ENCODE data around the gene FTHL17.

FTHL17 gene

DNA sequence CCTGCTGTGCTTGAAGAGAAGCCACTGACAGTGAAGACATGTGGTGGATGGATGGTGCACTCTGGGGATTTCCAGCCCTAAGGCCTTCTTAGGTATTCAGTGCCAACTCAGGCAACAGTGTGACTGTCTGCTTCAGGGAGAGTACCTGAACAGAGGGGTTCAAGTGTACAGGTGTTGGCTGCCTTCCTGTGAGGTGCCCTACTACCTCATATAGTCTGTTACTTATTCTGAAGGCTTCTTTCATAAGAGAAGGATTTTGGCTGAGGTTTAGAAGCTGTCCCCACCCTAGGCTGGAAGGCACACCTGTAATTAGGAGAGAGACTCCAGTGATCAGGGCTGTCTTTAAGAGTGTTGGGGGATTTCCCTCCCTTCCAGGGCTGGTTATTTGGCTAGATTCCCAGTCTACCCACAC is 1.8 kb downstream of the FTHL17 start:
- TF ChIP-seq SUZ12 (IDR thresholded peaks at IDR 0.05; ENCODE audit: extremely low read depth, insufficient read depth, insufficient read length) (no peak), YY1 (IDR thresholded peaks at IDR 0.05; ENCODE audit: insufficient read depth, insufficient read length) (no peak), ZNF274 (IDR thresholded peaks at IDR 0.05; ENCODE audit: low read depth, low read length) (no peak)
- no peak for DNase-seq (ENCODE audit: low read depth, low spot score)
- Histone ChIP-seq H3K4me3 (ENCODE audit: insufficient read length, low read depth) (no peak overlapping the region), H3K36me3 (ENCODE audit: insufficient read depth, insufficient read length, low read length) (no peaks in the 10 kb centered on the region), H3K9ac (ENCODE audit: insufficient read length, low read depth) (no peak overlapping the region), H3K4me1 (ENCODE audit: insufficient read depth, insufficient read length) (no peaks in the 10 kb centered on the region), H3K9me3 (ENCODE audit: insufficient read depth, low read length) (no peaks in the 10 kb centered on the region; the same call in 1 of the 2 replicates), H3K27me3 (ENCODE audit: insufficient read depth, insufficient read length) (no peaks in the 10 kb centered on the region)

DNA sequence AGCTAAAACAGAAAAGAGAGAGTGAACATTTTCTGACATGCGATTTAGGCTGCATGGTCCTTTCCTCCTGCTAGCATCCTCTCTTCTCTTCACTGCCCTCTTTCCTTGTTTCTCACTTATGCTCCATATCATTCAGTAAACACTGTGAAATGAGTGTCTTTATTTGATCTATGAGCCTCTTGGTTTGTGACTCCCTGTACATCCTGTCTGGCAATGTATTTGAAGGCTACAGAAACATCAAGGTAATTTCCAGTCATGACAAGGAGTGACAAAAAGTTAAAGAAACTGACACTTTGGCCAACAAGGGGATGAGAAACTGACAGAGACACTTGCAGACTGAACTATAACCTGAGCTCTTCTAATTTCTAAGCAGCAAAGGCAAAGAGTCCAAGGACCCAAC is 8.7 kb downstream of the FTHL17 start:
- H3K9ac ChIP-seq (ENCODE audit: insufficient read length, low read depth): no peak overlapping the region
- TF ChIP-seq ZNF274 (IDR thresholded peaks at IDR 0.05; ENCODE audit: low read depth, low read length) (no peak), YY1 (IDR thresholded peaks at IDR 0.05; ENCODE audit: insufficient read depth, insufficient read length) (no peak)
- H3K36me3 ChIP-seq (ENCODE audit: insufficient read depth, insufficient read length, low read length): no peaks in the 10 kb centered on the region
- H3K4me3 ChIP-seq (ENCODE audit: insufficient read length, low read depth): no peak overlapping the region
- H3K9me3 ChIP-seq (ENCODE audit: insufficient read depth, low read length): no peaks in the 10 kb centered on the region; the same call in 1 of the 2 replicates
- DNase-seq (ENCODE audit: low read depth, low spot score): no peak
- no peaks in the 10 kb centered on the region for H3K4me1 ChIP-seq (ENCODE audit: insufficient read depth, insufficient read length)
- no peaks in the 10 kb centered on the region for H3K27me3 ChIP-seq (ENCODE audit: insufficient read depth, insufficient read length)

DNA sequence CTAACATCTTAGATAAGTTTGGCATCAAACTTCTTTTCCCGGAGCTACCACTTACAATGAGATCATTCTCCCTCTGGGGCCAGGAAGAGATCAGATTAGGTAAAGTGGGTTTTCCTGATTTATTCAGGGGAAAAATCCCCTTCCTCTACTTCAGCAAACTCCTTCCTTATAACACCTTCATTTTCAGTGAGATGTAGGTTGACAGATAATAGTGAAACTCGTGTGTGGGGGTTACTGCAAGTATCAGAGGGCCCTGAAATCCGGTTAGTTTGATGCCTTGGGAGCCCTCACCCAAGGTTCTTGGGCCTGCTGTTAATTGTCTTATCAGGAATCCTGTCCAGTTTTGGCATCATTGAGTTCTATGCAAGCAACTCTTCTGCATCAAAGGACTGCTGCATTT is 10.8 kb downstream of the FTHL17 start:
- Histone ChIP-seq H3K4me3 (ENCODE audit: insufficient read length, low read depth) (no peak overlapping the region), H3K36me3 (ENCODE audit: insufficient read depth, insufficient read length, low read length) (no peaks in the 10 kb centered on the region), H3K4me1 (ENCODE audit: insufficient read depth, insufficient read length) (no peaks in the 10 kb centered on the region), H3K9ac (ENCODE audit: insufficient read length, low read depth) (no peak overlapping the region), H3K9me3 (ENCODE audit: insufficient read depth, low read length) (no peaks in the 10 kb centered on the region), H3K27me3 (ENCODE audit: insufficient read depth, insufficient read length) (no peaks in the 10 kb centered on the region)
- TF ChIP-seq ZNF274 (IDR thresholded peaks at IDR 0.05; ENCODE audit: low read depth, low read length) (no peak), SUZ12 (IDR thresholded peaks at IDR 0.05; ENCODE audit: extremely low read depth, insufficient read depth, insufficient read length) (no peak), YY1 (IDR thresholded peaks at IDR 0.05; ENCODE audit: insufficient read depth, insufficient read length) (no peak)
- no peak for DNase-seq (ENCODE audit: low read depth, low spot score)

DNA sequence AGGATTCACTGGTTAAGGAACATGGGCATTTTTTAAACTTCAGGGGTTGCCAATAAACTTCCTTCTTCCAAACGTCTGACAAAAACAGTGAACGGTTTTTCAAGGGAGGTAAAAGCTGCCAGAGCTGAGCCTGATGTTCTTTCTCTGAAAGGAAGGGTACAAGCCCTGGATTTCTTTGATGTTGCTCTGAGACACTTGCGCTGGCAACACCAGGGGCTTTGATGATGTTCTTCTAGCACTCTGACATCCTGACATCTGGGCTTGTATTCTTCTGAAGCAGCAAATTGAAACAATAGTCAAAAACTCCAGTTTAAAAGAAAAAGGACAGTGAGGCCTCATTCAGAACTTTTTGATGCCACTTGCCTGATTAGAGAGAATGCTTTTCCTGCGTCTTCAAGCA is 11.8 kb downstream of the FTHL17 start:
- TF ChIP-seq ZNF274 (IDR thresholded peaks at IDR 0.05; ENCODE audit: low read depth, low read length) (no peak), YY1 (IDR thresholded peaks at IDR 0.05; ENCODE audit: insufficient read depth, insufficient read length) (no peak), SUZ12 (IDR thresholded peaks at IDR 0.05; ENCODE audit: extremely low read depth, insufficient read depth, insufficient read length) (no peak)
- H3K36me3 ChIP-seq (ENCODE audit: insufficient read depth, insufficient read length, low read length): no peaks in the 10 kb centered on the region
- no peak for DNase-seq (ENCODE audit: low read depth, low spot score)
- no peaks in the 10 kb centered on the region for H3K27me3 ChIP-seq (ENCODE audit: insufficient read depth, insufficient read length)
- no peaks in the 10 kb centered on the region for H3K9me3 ChIP-seq (ENCODE audit: insufficient read depth, low read length)
- H3K9ac ChIP-seq (ENCODE audit: insufficient read length, low read depth): no peak overlapping the region
- no peak overlapping the region for H3K4me3 ChIP-seq (ENCODE audit: insufficient read length, low read depth)
- H3K4me1 ChIP-seq (ENCODE audit: insufficient read depth, insufficient read length): no peaks in the 10 kb centered on the region

DNA sequence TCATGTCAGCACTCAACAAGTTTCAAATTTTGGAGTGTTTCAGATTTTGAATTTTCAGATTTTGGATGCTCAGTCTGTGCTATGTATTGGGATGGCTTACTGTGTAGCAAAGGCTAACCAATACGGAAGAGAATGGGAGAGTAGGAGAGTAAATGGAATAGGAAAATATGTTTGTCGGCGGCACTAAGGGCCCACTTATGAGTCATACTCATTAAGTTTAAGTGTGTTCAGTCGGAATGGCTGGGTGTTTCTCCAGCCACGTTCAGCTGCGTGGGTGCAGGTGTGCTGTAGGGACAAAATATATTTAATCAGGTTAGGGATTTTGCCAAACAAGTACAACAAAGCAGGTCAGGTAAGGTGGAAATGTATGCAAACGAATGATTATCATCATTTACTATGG is 13.6 kb downstream of the FTHL17 start:
- no peak for DNase-seq (ENCODE audit: low read depth, low spot score)
- Histone ChIP-seq H3K9ac (ENCODE audit: insufficient read length, low read depth) (no peak overlapping the region), H3K4me3 (ENCODE audit: insufficient read length, low read depth) (no peak overlapping the region), H3K36me3 (ENCODE audit: insufficient read depth, insufficient read length, low read length) (no peaks in the 10 kb centered on the region), H3K4me1 (ENCODE audit: insufficient read depth, insufficient read length) (no peaks in the 10 kb centered on the region), H3K9me3 (ENCODE audit: insufficient read depth, low read length) (no peaks in the 10 kb centered on the region), H3K27me3 (ENCODE audit: insufficient read depth, insufficient read length) (no peaks in the 10 kb centered on the region)
- no peak for TF ChIP-seq ZNF274 (IDR thresholded peaks at IDR 0.05; ENCODE audit: low read depth, low read length)
- no peak for TF ChIP-seq SUZ12 (IDR thresholded peaks at IDR 0.05; ENCODE audit: extremely low read depth, insufficient read depth, insufficient read length)
- TF ChIP-seq YY1 (IDR thresholded peaks at IDR 0.05; ENCODE audit: insufficient read depth, insufficient read length): no peak

DNA sequence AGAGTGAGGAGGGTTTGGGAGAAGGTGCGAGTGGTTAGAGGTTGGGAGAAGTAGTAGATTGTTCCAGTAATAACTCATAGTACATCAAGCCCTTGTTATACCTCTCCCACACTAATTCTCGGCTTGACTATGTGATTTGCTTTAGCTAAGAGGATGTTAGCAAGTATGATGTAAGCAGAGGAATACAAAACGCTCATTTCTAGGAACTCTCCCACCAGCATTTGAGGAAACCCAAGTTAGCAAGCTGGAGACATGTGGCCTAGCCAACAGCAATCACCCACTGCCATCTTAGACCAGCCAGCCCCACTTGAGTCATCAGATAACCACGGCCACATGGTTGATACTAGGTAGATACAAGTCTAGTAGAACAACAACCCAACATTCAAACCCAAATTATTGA is 14.2 kb downstream of the FTHL17 start:
- H3K27me3 ChIP-seq (ENCODE audit: insufficient read depth, insufficient read length): no peaks in the 10 kb centered on the region
- no peaks in the 10 kb centered on the region for H3K4me1 ChIP-seq (ENCODE audit: insufficient read depth, insufficient read length)
- DNase-seq (ENCODE audit: low read depth, low spot score): no peak
- H3K36me3 ChIP-seq (ENCODE audit: insufficient read depth, insufficient read length, low read length): no peaks in the 10 kb centered on the region
- no peak overlapping the region for H3K4me3 ChIP-seq (ENCODE audit: insufficient read length, low read depth)
- no peaks in the 10 kb centered on the region for H3K9me3 ChIP-seq (ENCODE audit: insufficient read depth, low read length)
- H3K9ac ChIP-seq (ENCODE audit: insufficient read length, low read depth): no peak overlapping the region
- TF ChIP-seq ZNF274 (IDR thresholded peaks at IDR 0.05; ENCODE audit: low read depth, low read length) (no peak), YY1 (IDR thresholded peaks at IDR 0.05; ENCODE audit: insufficient read depth, insufficient read length) (no peak), SUZ12 (IDR thresholded peaks at IDR 0.05; ENCODE audit: extremely low read depth, insufficient read depth, insufficient read length) (no peak)

DNA sequence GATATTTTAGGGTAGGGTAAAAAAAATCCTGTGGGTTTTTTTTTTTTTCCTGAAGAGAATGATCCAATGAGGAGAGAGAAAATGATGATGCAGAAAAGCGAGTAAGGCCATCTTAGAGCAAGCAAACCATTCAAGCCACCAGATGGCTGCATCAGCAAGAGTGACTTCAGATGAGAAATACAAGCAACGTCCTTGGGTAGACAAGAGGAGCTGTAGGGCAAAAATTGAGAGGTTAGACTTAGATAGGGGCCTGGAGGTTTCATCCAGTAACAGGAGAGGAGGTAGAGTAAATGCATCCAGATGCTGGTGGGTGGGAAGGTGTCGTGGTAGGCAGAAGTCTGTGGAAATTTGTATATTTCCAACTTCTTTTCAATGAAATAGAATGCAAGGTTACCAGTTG is 14.6 kb downstream of the FTHL17 start:
- Histone ChIP-seq H3K4me1 (ENCODE audit: insufficient read depth, insufficient read length) (no peaks in the 10 kb centered on the region), H3K36me3 (ENCODE audit: insufficient read depth, insufficient read length, low read length) (no peaks in the 10 kb centered on the region), H3K4me3 (ENCODE audit: insufficient read length, low read depth) (no peak overlapping the region), H3K9me3 (ENCODE audit: insufficient read depth, low read length) (no peaks in the 10 kb centered on the region), H3K27me3 (ENCODE audit: insufficient read depth, insufficient read length) (no peaks in the 10 kb centered on the region), H3K9ac (ENCODE audit: insufficient read length, low read depth) (no peak overlapping the region)
- DNase-seq (ENCODE audit: low read depth, low spot score): no peak
- TF ChIP-seq YY1 (IDR thresholded peaks at IDR 0.05; ENCODE audit: insufficient read depth, insufficient read length) (no peak), SUZ12 (IDR thresholded peaks at IDR 0.05; ENCODE audit: extremely low read depth, insufficient read depth, insufficient read length) (no peak), ZNF274 (IDR thresholded peaks at IDR 0.05; ENCODE audit: low read depth, low read length) (no peak)

DNA sequence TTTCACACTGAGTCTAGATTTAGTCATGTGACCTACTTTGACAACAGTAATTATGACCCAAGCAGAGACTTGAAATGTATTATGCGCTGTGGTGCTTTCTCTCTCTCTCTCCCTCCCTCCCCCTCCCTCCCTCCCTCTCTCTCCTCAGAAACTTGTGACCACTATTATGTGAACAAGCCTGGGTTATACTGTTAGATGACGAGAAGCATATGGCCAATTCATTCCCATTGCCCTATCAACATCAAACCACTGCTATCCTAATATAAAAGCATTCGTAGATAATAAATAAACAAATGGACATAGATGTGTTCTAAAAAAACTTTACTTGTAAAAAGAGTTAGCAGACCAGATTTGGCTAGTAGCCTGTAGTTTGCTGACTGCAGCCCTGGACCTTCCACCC is 18.2 kb downstream of the FTHL17 start:
- H3K27me3 ChIP-seq (ENCODE audit: insufficient read depth, insufficient read length): no peaks in the 10 kb centered on the region
- H3K9ac ChIP-seq (ENCODE audit: insufficient read length, low read depth): no peak overlapping the region
- no peak overlapping the region for H3K4me3 ChIP-seq (ENCODE audit: insufficient read length, low read depth)
- no peak for TF ChIP-seq YY1 (IDR thresholded peaks at IDR 0.05; ENCODE audit: insufficient read depth, insufficient read length)
- TF ChIP-seq ZNF274 (IDR thresholded peaks at IDR 0.05; ENCODE audit: low read depth, low read length): no peak
- TF ChIP-seq SUZ12 (IDR thresholded peaks at IDR 0.05; ENCODE audit: extremely low read depth, insufficient read depth, insufficient read length): no peak
- no peak for DNase-seq (ENCODE audit: low read depth, low spot score)
- no peaks in the 10 kb centered on the region for H3K9me3 ChIP-seq (ENCODE audit: insufficient read depth, low read length)
- no peaks in the 10 kb centered on the region for H3K36me3 ChIP-seq (ENCODE audit: insufficient read depth, insufficient read length, low read length)
- no peaks in the 10 kb centered on the region for H3K4me1 ChIP-seq (ENCODE audit: insufficient read depth, insufficient read length)

Data from NT2/D1 (cell line).